Stimulated activated CD4-positive, alpha-beta T cell treated with anti-CD3 and anti-CD28 coated beads, Interleukin-1b, Interleukin-23, amount 100 ng/mL, for 4 hours (primary cell): ENCODE data around the gene OR4B1.

ENCODE experiments used
- DNase-seq, 2 donors: peaks; one replicate each; pipeline ENCODE4 v3.0.0-alpha.2; 2020; ENCODE audit warnings: low read depth in 2 of 2

The OR4B1 gene

DNA sequence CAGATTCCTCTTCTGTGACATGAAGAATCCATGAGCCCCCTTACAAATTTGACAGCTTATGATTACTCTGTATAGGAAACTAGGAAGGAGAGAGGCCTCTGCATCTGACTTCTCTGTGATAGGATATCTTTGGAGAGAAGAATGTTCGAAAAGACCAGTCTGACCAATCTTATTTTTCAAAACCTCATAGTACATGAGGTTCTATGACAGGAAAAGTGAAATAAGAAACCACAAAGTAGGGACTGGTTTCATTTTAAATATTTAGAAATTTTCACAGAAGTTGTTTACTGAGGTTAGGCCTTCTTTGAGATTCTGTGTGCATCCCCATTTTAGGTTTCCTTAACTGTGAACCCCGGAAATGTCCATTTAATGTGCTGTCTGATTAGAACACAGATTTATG is 45.0 kb downstream of the OR4B1 start:
- DNase-seq, result no peak

DNA sequence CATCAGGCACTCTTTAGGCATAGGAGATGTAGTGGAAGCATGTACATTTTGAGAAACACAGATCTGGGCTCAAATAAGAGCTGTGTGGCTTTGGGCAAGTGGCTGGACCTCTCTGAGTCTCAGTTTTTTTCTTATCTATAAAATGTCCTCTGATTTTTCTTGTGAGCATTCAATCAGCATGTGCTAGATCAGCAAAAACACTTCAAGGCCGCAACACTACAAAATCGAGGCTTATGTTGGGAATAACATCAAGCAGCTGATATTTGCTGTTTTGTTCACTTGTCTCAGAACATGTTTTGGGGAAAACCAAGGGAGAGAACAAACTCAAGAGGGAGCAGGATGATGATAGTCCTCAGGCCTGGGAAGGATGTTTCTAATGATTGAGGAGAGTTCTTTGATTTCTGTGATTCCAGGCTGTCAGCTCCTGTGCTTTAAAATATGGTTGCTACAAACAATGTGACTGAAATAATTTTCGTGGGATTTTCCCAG is 46.9 kb downstream of the OR4B1 start, which contains the start of gene OR4X1:
TSS of gene OR4X1 (plus strand) at position 439 of the 489 bp plus-strand sequence. CDS start at position 439, 0 bp downstream.
- no peak for DNase-seq
